Vagina (tissue), 2 donors: Measurements from ENCODE around the gene SFXN1. TPM values are rescaled to one million over a fixed set of nuclear protein-coding genes. Genes with fewer than 3 reads are reported as not detected.
"Not testable (repeated sequence)": the region's sequence is repeated elsewhere in the genome, so short reads cannot be mapped to it uniquely, and the experiment has no call there.

Experiments
- DNase-seq, 2 donors: peaks; one replicate each; pipeline ENCODE4 v3.0.0-alpha.2; 2017; ENCODE audit errors: extremely low spot score in 2 of 2
- H3K27ac ChIP-seq: fragments of 200-600 bp; sonication (generic); one replicate; pipeline ENCODE4 v1.5.1; 2019
- H3K27me3 ChIP-seq: fragments of 200-600 bp; sonication (generic); one replicate; pipeline ENCODE4 v1.5.1; 2019
- H3K36me3 ChIP-seq, 2 donors: fragments of 200-600 bp; sonication (generic); one replicate each; pipeline ENCODE4 v1.5.1; 2017 to 2019
- H3K4me1 ChIP-seq: fragments of 200-600 bp; sonication (generic); one replicate; pipeline ENCODE4 v1.5.1; 2019
- H3K4me3 ChIP-seq, 2 donors: fragments of 200-600 bp; sonication (generic); 1 replicate in 1 of 2; 2 replicates in 1 of 2; pipeline ENCODE4 v1.5.1; 2016 to 2019
- H3K9me3 ChIP-seq: fragments of 200-600 bp; sonication (generic); one replicate; pipeline ENCODE4 v1.5.1; 2019
- POLR2A ChIP-seq, 2 donors: fragments of 450-650 bp; IDR thresholded peaks; one replicate each; pipeline ENCODE4 v1.6.1; 2017; ENCODE audit warnings: antibody characterized with exemption in 2 of 2, mild to moderate bottlenecking in 2 of 2, moderate library complexity in 2 of 2
- POLR2AphosphoS5 ChIP-seq, 2 donors: sonication (generic); formaldehyde crosslinking; IDR thresholded peaks; one replicate each; pipeline ENCODE4 v1.9.0; 2017; ENCODE audit warnings: antibody characterized with exemption in 2 of 2, mild to moderate bottlenecking in 2 of 2, low read depth in 1 of 2; ENCODE audit not compliant: insufficient read depth in 1 of 2
- intact Hi-C: fragments of 100-400 bp; cut with DNase I; formaldehyde crosslinking; loops from one replicate; pipeline ENCODE4 v1.15.1; 2023
- total RNA-seq: library from RNA; depleted of rRNA; stranded (reverse); fragments of >200 nt; gene quantifications from one replicate; pipeline ENCODE4 v1.2.3, GENCODE V29; 2016
- TF ChIP-seq, protein P1 (sequence below), 3 experiments: fragments of 450-650 bp in 2 of 3; fragments of 200-600 bp in 1 of 3; sonication (generic) in 1 of 3; IDR thresholded peaks; one replicate each; pipeline ENCODE4 v1.5.1; 2017 to 2019; ENCODE audit warnings: antibody characterized with exemption in 3 of 3, mild to moderate bottlenecking in 2 of 3, moderate library complexity in 2 of 3

Gene SFXN1
- total RNA-seq, 1 donor from 2014 or later: 88.6 TPM

- Histone ChIP-seq H3K27me3 (no peaks in the 10 kb centered on the region), H3K36me3 (no peaks in the 10 kb centered on the region), H3K9me3 (no peaks in the 10 kb centered on the region), H3K4me3 (peak overlapping the region; percentile 38 to 44), H3K4me1 (peaks cover 17% of the 10 kb centered on the region), H3K27ac (no peak overlapping the region)
- TF ChIP-seq POLR2AphosphoS5 (IDR thresholded peaks at IDR 0.05; ENCODE audit: insufficient read depth in 1 of 2, low read depth in 1 of 2): no peak
- TF ChIP-seq, protein P1, sequence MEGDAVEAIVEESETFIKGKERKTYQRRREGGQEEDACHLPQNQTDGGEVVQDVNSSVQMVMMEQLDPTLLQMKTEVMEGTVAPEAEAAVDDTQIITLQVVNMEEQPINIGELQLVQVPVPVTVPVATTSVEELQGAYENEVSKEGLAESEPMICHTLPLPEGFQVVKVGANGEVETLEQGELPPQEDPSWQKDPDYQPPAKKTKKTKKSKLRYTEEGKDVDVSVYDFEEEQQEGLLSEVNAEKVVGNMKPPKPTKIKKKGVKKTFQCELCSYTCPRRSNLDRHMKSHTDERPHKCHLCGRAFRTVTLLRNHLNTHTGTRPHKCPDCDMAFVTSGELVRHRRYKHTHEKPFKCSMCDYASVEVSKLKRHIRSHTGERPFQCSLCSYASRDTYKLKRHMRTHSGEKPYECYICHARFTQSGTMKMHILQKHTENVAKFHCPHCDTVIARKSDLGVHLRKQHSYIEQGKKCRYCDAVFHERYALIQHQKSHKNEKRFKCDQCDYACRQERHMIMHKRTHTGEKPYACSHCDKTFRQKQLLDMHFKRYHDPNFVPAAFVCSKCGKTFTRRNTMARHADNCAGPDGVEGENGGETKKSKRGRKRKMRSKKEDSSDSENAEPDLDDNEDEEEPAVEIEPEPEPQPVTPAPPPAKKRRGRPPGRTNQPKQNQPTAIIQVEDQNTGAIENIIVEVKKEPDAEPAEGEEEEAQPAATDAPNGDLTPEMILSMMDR (IDR thresholded peaks at IDR 0.05): no peak
- no peak for TF ChIP-seq POLR2A (IDR thresholded peaks at IDR 0.05)
- intact Hi-C loops: loop anchor here (5.0 kb wide), 1 partner anchor 491 kb away; no protein-coding TSS in a partner anchor
- DNase-seq: no peak
These were observed 34.8 kb upstream of the SFXN1 start for GRCh38 chr5:175443514-175444059.

- H3K4me3 ChIP-seq: peak within 1 kb of the TSS; percentile 38 to 44
- H3K9me3 ChIP-seq: no peaks in the 10 kb centered on the region
- no peak for TF ChIP-seq POLR2AphosphoS5 (IDR thresholded peaks at IDR 0.05; ENCODE audit: insufficient read depth in 1 of 2, low read depth in 1 of 2)
- TF ChIP-seq POLR2A (IDR thresholded peaks at IDR 0.05): no peak
- TF ChIP-seq, protein P1 (IDR thresholded peaks at IDR 0.05): peak; percentile 24 to 62 (median 27)
- peaks cover 17% of the 10 kb centered on the region for H3K4me1 ChIP-seq
- no peak within 1 kb of the TSS for H3K27ac ChIP-seq
- no peaks in the 10 kb centered on the region for H3K27me3 ChIP-seq
- H3K36me3 ChIP-seq: no peaks in the 10 kb centered on the region
- DNase-seq: no peak
- intact Hi-C loops: loop anchor here (5.0 kb wide), 1 partner anchor 492 kb away; no protein-coding TSS in a partner anchor
These were observed 34.1 kb upstream of the SFXN1 start, which contains the start of gene DRD1 for GRCh38 chr5:175444060-175444904. DRD1 (minus strand) TSS chr5:175444182; CDS start chr5:175443099, 1,083 bp downstream.

DNA sequence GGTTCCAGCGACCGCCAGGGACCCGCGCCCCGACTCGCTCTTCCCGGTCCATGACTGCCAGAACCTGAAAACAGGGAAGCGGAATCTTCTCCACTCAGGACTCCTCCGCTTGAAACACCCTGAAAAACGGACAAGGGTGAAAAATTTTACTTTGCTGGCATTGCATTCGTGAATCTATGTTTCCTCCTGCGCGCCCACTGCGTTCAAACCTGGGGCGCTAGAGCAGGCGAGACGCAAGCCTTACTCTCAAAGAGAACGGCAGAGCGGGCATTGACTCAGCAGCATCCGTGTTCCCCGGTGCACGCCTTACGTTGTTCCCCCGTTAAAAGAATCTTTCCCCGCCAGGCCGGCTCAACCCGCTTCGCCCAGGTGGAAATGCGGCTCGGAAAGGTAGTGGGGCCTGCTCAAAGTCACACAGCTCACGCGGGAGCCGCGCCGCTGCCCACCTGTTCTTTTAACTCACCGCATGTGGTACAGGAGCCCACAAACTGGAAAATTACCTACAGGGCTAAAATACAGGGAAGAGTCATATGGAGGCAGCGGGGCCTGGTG lies 33.4 kb upstream of the SFXN1 start:
- H3K27me3 ChIP-seq: no peaks in the 10 kb centered on the region
- no peaks in the 10 kb centered on the region for H3K9me3 ChIP-seq
- H3K27ac ChIP-seq: no peak overlapping the region
- TF ChIP-seq, protein P1 (IDR thresholded peaks at IDR 0.05): peak in 1 of 3 experiments; percentile 12
- TF ChIP-seq POLR2A (IDR thresholded peaks at IDR 0.05): no peak
- no peaks in the 10 kb centered on the region for H3K36me3 ChIP-seq
- no peak for DNase-seq
- intact Hi-C loops: loop anchor here (5.0 kb wide), 1 partner anchor 493 kb away; no protein-coding TSS in a partner anchor
- peak overlapping the region; percentile 38 to 44 for H3K4me3 ChIP-seq
- H3K4me1 ChIP-seq: peaks cover 17% of the 10 kb centered on the region

DNA sequence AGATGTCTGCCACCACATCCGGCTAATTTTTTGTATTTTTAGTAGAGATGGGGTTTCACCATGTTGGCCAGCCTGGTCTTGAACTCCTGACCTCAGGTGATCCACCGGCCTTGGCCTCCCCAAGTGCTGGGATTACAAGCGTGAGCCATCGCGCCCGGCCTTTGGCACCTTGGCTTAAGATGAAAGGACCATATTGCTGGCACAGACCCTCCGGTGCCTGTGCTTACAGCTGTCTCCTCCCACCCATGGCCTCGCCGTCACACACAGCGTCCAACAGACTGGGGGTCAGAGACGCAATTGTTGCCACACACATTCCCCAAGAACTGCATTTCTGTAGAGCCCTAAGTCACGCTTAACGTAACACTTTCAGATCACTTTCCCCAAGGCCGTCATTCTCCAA lies 32.0 kb upstream of the SFXN1 start:
- H3K36me3 ChIP-seq, DNase-seq, H3K27me3 ChIP-seq, H3K9me3 ChIP-seq, H3K27ac ChIP-seq, intact Hi-C loops, H3K4me3 ChIP-seq: not testable (repeated sequence)
- H3K4me1 ChIP-seq: peaks cover 17% of the 10 kb centered on the region

- H3K36me3 ChIP-seq: no peaks in the 10 kb centered on the region
- intact Hi-C loops: no loop called here
These were observed 30.8 kb upstream of the SFXN1 start for GRCh38 chr5:175447571-175447970.

More at GRCh38 chr5:175447571-175447970, 30.8 kb upstream of the SFXN1 start:
- H3K27ac ChIP-seq: no peak overlapping the region
- H3K4me1 ChIP-seq: peaks cover 17% of the 10 kb centered on the region
- TF ChIP-seq POLR2AphosphoS5 (IDR thresholded peaks at IDR 0.05; ENCODE audit: insufficient read depth in 1 of 2, low read depth in 1 of 2) (no peak), POLR2A (IDR thresholded peaks at IDR 0.05) (no peak)
- TF ChIP-seq, protein P1 (IDR thresholded peaks at IDR 0.05): no peak
- H3K4me3 ChIP-seq: no peak overlapping the region
- no peak for DNase-seq
- no peaks in the 10 kb centered on the region for H3K27me3 ChIP-seq
- no peaks in the 10 kb centered on the region for H3K9me3 ChIP-seq
